Neural crest cell (in vitro differentiated cells): ENCODE data around the gene MCCC1. TPM values are rescaled to one million over a fixed set of nuclear protein-coding genes. Genes with fewer than 3 reads are reported as not detected.
A peak's percentile ranks its signal among the peaks of the same experiment; 100 is the strongest.
"Not testable (repeated sequence)": the region's sequence is repeated elsewhere in the genome, so short reads cannot be mapped to it uniquely, and the experiment has no call there.

Experiments
- DNase-seq: peaks from one replicate; pipeline ENCODE4 v3.0.0; 2021; ENCODE audit warnings: low read depth, mixed read lengths, low spot score
- H3K27ac Mint-ChIP-seq: one replicate; pipeline ENCODE4 v1.8.0; 2021; ENCODE audit warnings: mild to moderate bottlenecking, mixed read lengths; ENCODE audit not compliant: unreplicated experiment
- H3K27me3 Mint-ChIP-seq: 2 replicates; pipeline ENCODE4 v1.8.0; 2021; ENCODE audit warnings: low read depth, mild to moderate bottlenecking, mixed read lengths
- H3K36me3 Mint-ChIP-seq: 2 replicates; pipeline ENCODE4 v1.8.0; 2021; ENCODE audit warnings: low read depth, mild to moderate bottlenecking, mixed read lengths
- H3K4me1 Mint-ChIP-seq: 2 replicates; pipeline ENCODE4 v1.8.0; 2021; ENCODE audit warnings: mixed read lengths
- H3K4me3 Mint-ChIP-seq: one replicate; pipeline ENCODE4 v1.8.0; 2021; ENCODE audit warnings: mild to moderate bottlenecking, mixed read lengths
- H3K9me3 Mint-ChIP-seq: 2 replicates; pipeline ENCODE4 v1.8.0; 2021; ENCODE audit warnings: mixed read lengths
- total RNA-seq: library from RNA; stranded (reverse); gene quantifications from 2 replicates; pipeline ENCODE4 v1.2.1, GENCODE V29; 2021
- TF ChIP-seq, protein P1 (sequence below): fragments of 200-600 bp; sonication (generic); conservative IDR thresholded peaks from 2 replicates; pipeline ENCODE4 v1.5.0; 2021; ENCODE audit warnings: antibody characterized with exemption, mild to moderate bottlenecking

Gene MCCC1
- total RNA-seq, 1 donor from 2014 or later = 30.6 TPM

DNA sequence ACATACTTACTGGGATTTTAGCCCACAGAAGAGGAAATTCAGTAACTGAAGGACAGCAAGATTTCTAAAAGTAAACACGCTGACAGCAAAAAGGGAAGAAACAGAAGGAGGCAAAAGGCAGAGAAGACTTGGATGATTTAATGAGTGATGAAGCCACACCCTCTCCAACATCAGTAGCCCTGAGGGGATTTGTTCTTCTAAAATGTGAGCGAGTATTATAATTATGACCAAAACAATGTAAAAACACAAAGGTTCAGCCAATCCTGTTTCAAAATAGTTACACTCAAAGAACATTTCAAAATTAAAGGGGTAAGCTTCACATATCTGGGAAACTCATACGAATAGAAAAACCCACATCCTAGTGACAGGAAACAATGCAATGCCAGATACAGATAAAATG is 25.0 kb downstream of the MCCC1 start:
- Mint-ChIP-seq H3K36me3 (peaks cover 52% of the 10 kb centered on the region), H3K9me3 (peaks cover 15% of the 10 kb centered on the region), H3K4me3 (no peak overlapping the region), H3K27ac (peak overlapping the region; percentile 29), H3K4me1 (peaks cover 7% of the 10 kb centered on the region), H3K27me3 (no peaks in the 10 kb centered on the region)
- DNase-seq = no peak
- TF ChIP-seq, protein P1, sequence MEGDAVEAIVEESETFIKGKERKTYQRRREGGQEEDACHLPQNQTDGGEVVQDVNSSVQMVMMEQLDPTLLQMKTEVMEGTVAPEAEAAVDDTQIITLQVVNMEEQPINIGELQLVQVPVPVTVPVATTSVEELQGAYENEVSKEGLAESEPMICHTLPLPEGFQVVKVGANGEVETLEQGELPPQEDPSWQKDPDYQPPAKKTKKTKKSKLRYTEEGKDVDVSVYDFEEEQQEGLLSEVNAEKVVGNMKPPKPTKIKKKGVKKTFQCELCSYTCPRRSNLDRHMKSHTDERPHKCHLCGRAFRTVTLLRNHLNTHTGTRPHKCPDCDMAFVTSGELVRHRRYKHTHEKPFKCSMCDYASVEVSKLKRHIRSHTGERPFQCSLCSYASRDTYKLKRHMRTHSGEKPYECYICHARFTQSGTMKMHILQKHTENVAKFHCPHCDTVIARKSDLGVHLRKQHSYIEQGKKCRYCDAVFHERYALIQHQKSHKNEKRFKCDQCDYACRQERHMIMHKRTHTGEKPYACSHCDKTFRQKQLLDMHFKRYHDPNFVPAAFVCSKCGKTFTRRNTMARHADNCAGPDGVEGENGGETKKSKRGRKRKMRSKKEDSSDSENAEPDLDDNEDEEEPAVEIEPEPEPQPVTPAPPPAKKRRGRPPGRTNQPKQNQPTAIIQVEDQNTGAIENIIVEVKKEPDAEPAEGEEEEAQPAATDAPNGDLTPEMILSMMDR = no peak

DNA sequence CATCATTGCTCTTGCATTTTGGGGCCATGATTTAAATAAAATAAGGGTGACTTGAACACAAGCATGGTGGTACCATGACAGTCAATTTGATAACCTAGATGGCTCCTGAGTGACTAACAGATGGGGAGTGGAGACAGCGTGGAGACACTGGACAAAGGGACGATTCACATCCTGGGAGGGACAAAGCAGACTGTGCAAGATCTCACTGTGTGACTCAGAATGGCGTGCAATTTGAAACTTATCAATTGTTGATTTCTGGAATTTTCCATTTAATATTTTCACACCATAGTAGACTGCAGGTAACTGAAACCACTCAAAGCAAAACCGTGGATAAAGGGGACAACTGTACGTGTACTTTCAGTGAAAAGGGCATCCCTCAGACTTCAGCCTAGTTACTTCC is 25.5 kb downstream of the MCCC1 start:
- peaks cover 7% of the 10 kb centered on the region for H3K4me1 Mint-ChIP-seq
- peaks cover 48% of the 10 kb centered on the region for H3K36me3 Mint-ChIP-seq
- no peak overlapping the region for H3K4me3 Mint-ChIP-seq
- DNase-seq = no peak
- TF ChIP-seq, protein P1 = no peak
- peak overlapping the region; percentile 29 for H3K27ac Mint-ChIP-seq
- no peaks in the 10 kb centered on the region for H3K27me3 Mint-ChIP-seq
- peaks cover 12% of the 10 kb centered on the region for H3K9me3 Mint-ChIP-seq

DNA sequence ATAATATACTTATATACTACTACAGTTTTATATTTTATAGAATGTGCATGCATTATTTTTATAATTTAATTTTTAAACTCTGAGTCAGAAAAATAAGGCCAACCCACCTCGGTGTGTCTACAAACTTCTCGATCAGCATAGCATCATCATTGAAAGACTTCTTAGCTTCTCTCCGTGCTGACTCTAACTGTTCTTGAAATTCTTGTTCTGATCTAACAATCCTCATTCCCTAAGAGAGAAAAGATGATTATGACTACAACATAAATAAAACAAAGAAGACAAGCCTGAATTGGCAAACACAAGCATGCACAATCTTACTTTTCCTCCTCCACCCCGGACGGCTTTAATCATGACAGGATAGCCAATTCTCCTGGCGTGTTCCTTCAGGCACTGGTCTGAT is 28.4 kb downstream of the MCCC1 start:
- TF ChIP-seq, protein P1 = no peak
- no peak for DNase-seq
- H3K4me1 Mint-ChIP-seq = peaks cover 7% of the 10 kb centered on the region
- H3K9me3 Mint-ChIP-seq = peaks cover 5% of the 10 kb centered on the region
- H3K36me3 Mint-ChIP-seq = peaks cover 33% of the 10 kb centered on the region
- no peaks in the 10 kb centered on the region for H3K27me3 Mint-ChIP-seq
- H3K4me3 Mint-ChIP-seq = no peak overlapping the region
- H3K27ac Mint-ChIP-seq = no peak overlapping the region

DNA sequence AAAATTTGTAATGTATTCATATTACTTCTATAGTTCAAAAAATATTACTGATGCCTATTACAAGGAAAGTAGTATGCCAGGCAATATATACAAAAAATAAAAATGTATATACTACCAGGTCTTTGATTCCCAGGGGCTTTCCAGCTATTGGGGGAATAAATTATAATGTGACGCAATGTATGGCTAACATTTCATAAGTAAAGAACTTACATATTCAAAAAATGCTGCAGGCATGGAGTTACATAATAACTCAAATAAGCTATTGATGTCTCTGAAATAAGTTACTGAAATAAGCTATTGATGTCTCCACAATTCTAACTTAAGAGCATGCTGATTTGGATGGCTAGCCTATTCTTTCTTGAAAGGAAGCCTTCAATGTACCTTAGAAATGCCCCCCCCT is 30.2 kb downstream of the MCCC1 start:
- TF ChIP-seq, protein P1 = no peak
- peaks cover 5% of the 10 kb centered on the region for H3K4me1 Mint-ChIP-seq
- no peak for DNase-seq
- peaks cover 4% of the 10 kb centered on the region for H3K9me3 Mint-ChIP-seq
- H3K27ac Mint-ChIP-seq = no peak overlapping the region
- H3K36me3 Mint-ChIP-seq = peaks cover 29% of the 10 kb centered on the region
- H3K27me3 Mint-ChIP-seq = no peaks in the 10 kb centered on the region
- H3K4me3 Mint-ChIP-seq = no peak overlapping the region

DNA sequence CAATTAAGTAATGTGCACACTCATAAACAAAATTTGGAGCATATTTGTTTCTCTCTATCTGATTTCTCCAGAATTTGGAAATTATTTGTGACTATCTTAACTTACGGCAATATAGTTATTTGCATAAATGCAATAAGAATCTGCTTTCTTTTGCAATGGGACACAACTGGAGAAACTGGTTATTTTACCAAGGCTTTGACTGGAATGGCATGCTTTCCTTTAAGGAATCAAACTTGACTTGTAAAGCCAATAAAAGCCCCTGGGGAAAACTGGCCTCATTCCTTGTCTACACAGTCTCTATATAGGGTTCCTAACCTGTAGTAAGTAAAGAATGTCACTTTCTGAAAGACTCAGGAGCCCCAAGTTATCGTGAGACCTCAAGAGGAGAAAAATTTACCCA is 32.4 kb downstream of the MCCC1 start:
- not testable (repeated sequence) for H3K4me1 Mint-ChIP-seq, H3K4me3 Mint-ChIP-seq, DNase-seq, H3K27ac Mint-ChIP-seq, H3K9me3 Mint-ChIP-seq, H3K27me3 Mint-ChIP-seq
- H3K36me3 Mint-ChIP-seq = peaks cover 34% of the 10 kb centered on the region

DNA sequence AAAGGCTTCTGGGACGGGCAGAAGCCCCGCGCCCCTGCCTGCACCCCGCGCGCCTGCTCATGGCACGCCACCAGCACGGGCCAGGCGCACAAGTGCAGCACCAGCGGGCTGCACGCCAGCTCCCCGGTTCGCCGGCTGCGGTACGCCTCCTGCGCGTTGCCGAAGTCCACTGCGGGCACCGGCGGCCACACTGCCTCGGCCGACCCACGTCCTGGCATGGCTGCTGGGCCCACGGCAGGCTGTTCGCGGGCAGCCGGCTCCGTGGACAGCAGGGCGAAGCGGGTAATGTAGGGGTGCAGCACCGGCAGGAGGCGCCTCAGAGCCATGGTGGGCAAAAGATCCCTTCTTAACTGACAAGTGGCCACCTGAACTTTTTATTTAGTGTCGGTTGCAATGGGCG is 34.8 kb downstream of the MCCC1 start:
- DNase-seq = no peak

More for the DNA sequence above, 34.8 kb downstream of the MCCC1 start:
- H3K4me1 Mint-ChIP-seq = no peaks in the 10 kb centered on the region
- no peak overlapping the region for H3K27ac Mint-ChIP-seq
- H3K27me3 Mint-ChIP-seq = no peaks in the 10 kb centered on the region
- H3K4me3 Mint-ChIP-seq = no peak overlapping the region
- peaks cover 4% of the 10 kb centered on the region for H3K9me3 Mint-ChIP-seq
- TF ChIP-seq, protein P1 = no peak
- peaks cover 38% of the 10 kb centered on the region for H3K36me3 Mint-ChIP-seq
